C4-2B (cell line): Measurements from ENCODE around the gene TRIM47.

Experiments used
- ZFX ChIP-seq: fragments of 450-650 bp; IDR thresholded peaks from 2 replicates; pipeline ENCODE4 v1.6.1; 2017
- TF ChIP-seq, protein P1 (sequence below): fragments of 450-650 bp; conservative IDR thresholded peaks from 2 replicates; pipeline ENCODE4 v1.5.1; 2017; ENCODE audit warnings: mild to moderate bottlenecking

DNA sequence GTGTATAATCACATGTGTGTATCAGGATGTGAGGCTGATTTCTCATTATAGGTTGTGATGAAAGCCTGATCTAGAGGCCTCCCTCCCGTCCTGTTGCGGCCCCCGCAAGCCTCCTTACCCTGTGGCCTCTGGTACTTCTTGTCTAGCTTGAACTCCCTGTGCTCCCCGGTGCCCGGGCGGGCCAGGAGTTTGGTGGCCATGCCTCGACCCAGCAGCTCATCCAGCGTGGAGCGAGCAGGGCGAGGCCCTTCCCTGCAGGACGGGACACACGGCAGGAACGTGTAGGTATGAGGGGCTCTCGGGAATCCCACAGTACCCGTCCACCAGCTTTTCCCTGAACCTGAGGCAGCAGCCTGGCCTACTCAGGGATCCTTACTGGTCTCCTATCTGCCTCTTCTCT is 47.5 kb upstream of the TRIM47 start:
- TF ChIP-seq, protein P1, sequence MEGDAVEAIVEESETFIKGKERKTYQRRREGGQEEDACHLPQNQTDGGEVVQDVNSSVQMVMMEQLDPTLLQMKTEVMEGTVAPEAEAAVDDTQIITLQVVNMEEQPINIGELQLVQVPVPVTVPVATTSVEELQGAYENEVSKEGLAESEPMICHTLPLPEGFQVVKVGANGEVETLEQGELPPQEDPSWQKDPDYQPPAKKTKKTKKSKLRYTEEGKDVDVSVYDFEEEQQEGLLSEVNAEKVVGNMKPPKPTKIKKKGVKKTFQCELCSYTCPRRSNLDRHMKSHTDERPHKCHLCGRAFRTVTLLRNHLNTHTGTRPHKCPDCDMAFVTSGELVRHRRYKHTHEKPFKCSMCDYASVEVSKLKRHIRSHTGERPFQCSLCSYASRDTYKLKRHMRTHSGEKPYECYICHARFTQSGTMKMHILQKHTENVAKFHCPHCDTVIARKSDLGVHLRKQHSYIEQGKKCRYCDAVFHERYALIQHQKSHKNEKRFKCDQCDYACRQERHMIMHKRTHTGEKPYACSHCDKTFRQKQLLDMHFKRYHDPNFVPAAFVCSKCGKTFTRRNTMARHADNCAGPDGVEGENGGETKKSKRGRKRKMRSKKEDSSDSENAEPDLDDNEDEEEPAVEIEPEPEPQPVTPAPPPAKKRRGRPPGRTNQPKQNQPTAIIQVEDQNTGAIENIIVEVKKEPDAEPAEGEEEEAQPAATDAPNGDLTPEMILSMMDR: no peak
- no peak for TF ChIP-seq ZFX
